HG03354 (cell line): Measurements from ENCODE around the gene MBOAT1.

ENCODE experiments used
- ATAC-seq: cut with Tn5 transposase; IDR thresholded peaks from one replicate; pipeline ENCODE4 v1.9.1; 2021; ENCODE audit warnings: mild to moderate bottlenecking; ENCODE audit not compliant: unreplicated experiment, poor library complexity, severe bottlenecking

The MBOAT1 gene

GRCh38 chr6:20235041-20235440, 22.8 kb upstream of the MBOAT1 start:
- ATAC-seq, result no peak

DNA sequence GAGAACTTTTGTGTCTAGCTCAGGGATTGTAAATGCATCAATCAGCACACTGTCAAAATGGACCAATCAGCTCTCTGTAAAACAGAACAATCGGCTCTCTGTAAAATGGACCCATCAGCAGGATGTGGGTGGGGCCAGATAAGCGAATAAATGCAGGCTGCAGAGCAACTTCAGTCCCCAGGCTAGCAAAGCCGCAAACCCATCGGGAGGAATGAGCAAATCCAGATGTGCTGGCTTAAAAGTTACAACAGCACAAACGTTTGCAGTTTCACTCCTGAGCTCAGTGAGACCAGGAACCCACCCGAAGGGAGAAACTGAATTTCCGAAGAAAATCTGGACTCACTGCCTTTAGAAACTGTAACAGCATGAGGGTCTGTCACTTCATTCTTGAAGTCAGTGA, 21.9 kb upstream of the MBOAT1 start:
- no peak for ATAC-seq

DNA sequence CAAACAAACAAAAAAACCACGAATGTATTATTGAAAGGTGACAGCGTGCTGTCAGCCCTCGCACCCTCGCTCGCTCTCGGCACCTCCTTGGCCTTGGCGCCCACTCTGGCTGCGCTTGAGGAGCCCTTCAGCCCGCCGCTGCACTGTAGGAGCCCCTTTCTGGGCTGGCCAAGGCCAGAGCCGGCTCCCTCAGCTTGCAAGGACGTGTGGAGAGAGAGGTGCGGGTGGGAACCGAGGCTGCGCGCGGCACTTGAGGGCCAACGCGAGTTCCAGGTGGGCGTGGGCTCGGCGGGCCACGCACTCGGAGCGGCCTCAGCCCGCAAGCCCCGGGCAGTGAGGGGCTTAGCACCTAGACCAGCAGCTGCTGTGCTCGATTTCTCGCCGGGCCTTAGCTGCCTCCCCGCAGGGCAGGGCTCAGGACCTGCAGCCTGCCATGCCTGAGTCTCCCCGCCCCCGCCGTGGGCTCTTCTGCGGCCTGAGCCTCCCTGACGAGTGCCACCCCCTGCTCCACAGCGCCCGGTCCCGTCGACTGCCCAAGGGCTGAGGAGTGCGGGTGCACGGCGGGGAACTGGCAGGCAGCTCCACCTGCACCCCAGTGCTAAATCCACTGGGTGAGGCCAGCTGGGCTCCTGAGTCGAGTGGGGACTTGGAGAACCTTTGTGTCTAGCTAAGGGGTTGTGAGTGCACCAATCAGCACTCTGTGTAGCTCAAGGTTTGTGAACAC, 20.9 kb upstream of the MBOAT1 start:
- ATAC-seq, result no peak

- no peak for ATAC-seq
These were observed 19.9 kb upstream of the MBOAT1 start for GRCh38 chr6:20232188-20232587.

DNA sequence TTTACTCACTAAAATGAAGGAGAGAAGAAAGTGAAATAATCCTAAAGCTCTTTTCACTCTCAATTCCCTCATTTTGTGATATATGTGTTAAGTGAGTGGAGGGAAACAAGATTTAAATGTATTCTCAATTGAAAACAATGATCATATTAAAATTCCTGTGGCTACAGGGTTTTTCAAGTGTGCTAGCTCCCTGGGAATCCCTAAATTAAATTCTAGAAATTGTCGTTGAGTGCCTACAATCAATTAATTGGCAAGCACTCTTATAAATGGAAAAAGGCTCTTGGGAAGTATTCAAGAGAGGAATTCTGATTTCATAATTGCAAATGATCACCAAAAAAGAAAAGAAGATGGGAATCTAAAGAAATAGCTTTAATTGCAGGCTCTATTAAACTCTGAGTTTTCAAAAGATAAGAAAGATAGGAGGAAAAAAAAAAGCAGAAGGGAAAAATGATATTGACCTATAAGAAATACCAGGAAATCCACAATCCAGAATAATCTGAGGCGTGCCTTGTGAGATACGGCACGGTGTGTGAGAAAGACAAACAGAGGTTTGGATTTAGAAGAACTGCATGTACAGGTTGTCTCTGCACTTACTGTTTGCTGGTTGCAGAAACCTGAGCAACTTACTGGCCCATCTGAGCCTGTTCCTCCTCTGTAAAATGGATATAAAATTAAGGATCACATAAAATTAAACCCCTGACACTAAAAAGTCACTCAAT, 18.3 kb upstream of the MBOAT1 start:
- ATAC-seq, result no peak

GRCh38 chr6:20229881-20230280, 17.6 kb upstream of the MBOAT1 start:
- ATAC-seq, result no peak

DNA sequence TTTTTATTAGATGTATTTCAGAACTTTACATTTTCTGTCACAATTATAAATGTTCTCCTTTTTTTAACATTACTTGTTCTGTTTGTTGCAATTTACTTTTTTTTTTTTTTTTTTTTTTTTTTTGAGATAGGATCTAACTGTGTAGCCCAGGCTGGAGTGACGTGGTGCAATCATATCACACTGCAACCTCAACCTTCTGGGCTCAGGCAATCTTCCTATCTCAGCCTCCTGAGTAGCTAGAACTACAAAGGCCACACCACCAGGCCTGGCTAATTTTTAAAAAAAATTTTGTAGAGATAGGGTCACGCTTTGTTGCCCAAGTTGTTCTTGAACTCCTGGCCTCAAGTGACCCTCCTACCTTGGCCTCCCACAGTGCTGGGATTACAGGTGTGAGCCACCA, 15.1 kb upstream of the MBOAT1 start:
- no peak for ATAC-seq

- ATAC-seq, result no peak
These were observed 10.9 kb upstream of the MBOAT1 start for GRCh38 chr6:20223141-20223540.

GRCh38 chr6:20221421-20221820, 9.2 kb upstream of the MBOAT1 start:
- no peak for ATAC-seq

GRCh38 chr6:20220359-20220758, 8.1 kb upstream of the MBOAT1 start:
- ATAC-seq, result no peak

- ATAC-seq, result no peak
These were observed 5.6 kb upstream of the MBOAT1 start for GRCh38 chr6:20217891-20218290.

- no peak for ATAC-seq
These were observed 5.1 kb upstream of the MBOAT1 start for GRCh38 chr6:20217324-20217855.

DNA sequence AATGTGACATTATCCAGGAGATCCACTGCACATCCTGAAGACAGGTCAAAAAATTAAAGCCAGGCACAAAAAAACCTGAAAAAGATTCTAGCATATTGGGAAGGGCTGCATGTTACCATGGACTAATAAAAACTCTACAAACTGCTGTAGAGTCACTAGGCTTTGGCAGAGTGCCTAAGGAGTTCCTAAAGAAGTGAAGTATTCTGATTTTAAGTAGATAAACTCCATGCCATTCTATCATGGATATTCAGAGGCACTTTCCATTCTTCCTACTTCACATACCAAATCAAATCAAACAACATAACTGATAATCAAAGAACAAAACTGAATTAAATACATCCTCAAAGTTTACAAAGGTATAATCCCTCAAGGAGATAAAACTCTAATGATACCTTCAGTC, 3.0 kb upstream of the MBOAT1 start:
- no peak for ATAC-seq

DNA sequence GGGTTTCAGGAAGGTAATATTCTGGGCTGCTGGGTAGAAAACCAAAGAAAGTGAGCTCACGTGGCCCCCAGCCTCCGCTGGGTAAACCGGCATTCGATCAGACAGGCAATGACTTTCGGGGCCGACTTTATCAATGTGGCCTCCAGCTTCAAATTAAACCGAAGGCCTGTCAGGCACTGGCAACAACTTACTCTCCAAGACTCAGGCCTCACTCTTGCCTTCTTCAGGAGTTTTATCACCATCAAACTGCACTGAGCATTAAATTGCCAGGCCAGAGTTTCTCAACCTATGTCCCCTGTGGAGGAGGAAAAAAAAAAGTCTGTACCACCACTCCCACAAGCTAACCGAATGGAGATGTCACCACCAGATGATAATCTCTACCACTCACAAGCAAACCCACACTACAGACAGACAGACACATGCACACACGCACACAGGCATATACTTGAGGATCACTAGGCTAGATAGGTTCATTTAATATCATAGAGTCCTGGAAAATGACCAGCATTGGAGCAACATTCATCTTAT, 1.1 kb upstream of the MBOAT1 start:
- ATAC-seq, result no peak

- peak; percentile 27 for ATAC-seq
These were observed 303 bp downstream of the MBOAT1 start for GRCh38 chr6:20211941-20212391.

DNA sequence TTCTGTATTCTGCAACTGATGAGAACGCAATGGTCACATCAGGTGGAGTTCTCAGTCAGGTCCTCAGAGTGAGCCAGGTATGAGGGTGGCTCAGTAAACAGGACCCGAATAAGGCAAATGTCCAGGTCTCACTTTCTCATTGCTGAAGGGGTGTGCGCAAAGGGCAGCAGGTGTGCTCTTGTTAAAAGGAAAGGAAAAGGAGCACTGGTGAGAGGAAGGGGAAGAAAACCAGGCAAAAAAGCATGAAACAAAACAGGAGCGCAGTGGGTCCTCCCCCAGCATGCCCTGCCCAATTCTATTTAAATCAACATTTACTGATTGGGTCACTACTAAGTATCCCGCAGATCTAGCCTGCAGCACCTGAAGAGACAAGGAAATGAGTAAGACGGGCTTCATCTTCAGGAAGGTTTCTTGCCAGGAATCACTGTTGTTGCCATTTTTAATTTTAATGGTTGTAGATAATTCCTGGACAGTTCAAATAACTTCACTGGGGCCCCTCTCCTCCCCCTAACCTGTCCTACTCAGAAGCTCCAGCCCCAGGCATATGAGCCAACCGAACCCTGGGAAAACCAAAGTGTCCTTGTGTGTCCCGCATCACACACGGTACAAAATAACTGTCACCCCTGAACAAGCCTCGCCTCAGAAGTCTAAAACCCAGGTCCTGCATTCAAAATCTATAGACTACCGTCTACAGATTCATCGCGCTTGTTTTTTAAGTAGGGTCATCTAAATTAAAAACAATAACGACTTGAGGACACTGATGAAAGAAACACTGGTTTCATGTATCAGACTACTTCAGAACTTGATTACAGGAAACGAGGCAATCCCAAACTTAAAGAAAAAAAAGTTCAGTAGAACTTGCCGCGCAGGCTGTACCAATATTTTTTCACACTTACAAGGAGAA, 980 bp downstream of the MBOAT1 start:
- no peak for ATAC-seq

- no peak for ATAC-seq
These were observed 2.1 kb downstream of the MBOAT1 start for GRCh38 chr6:20210158-20210557.

GRCh38 chr6:20208687-20209378, 3.4 kb downstream of the MBOAT1 start:
- no peak for ATAC-seq

DNA sequence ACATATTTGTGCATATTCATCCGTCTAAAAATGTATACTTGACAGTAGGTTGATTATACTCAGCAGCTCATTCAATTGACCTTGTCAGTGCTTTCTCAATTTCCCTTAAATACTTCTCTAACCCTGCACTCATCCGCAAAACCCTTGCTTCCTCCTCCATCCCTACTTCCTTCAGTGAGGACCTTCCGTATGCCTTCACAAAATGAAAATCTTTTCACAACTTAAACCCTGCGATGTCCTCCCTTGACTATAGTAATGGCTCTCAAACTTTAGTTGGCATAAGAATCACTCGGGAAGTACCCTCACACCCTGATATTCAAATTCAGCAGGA, 5.2 kb downstream of the MBOAT1 start:
- no peak for ATAC-seq
